ENCODE results near the gene BRD4.
A peak's percentile ranks its signal among the peaks of the same experiment; 100 is the strongest.

Gene BRD4

GRCh38 chr19:15289673-15290072 lies 42.7 kb downstream of the BRD4 start:
- no peak for DNase-seq (ENCODE audit: low spot score)

- peak; percentile 96 for DNase-seq (ENCODE audit: low spot score)
Measured at GRCh38 chr19:15288146-15288963, 44.0 kb downstream of the BRD4 start.

GRCh38 chr19:15287496-15287895 lies 44.8 kb downstream of the BRD4 start:
- DNase-seq (ENCODE audit: low spot score) = no peak

GRCh38 chr19:15286688-15287365 lies 45.5 kb downstream of the BRD4 start:
- DNase-seq (ENCODE audit: low spot score) = no peak

GRCh38 chr19:15285896-15286591 lies 46.3 kb downstream of the BRD4 start:
- DNase-seq (ENCODE audit: low spot score) = peak; percentile 56

DNA sequence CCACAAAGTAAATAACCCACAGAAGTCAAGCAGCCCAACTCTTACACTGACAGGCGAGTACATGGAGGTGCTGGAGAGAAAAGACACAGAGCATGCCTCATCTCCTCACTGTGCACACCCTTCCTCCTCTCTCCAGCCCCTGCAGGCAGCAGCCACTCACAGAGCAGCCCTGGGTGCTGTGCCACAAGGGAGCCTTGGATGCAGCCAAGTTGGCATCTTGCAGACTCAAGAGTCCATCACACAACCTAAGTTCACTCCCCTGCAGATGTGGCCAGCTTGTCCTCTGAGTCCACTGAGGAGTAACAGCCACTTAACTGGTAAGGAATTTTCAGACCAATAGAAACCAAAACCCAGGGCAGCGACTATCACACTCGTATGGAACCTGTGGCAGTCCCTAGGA lies 47.4 kb downstream of the BRD4 start:
- DNase-seq (ENCODE audit: low spot score) = no peak

- no peak for DNase-seq (ENCODE audit: low spot score)
Measured at GRCh38 chr19:15284091-15284490, 48.2 kb downstream of the BRD4 start.

- DNase-seq (ENCODE audit: low spot score) = no peak
Measured at GRCh38 chr19:15283141-15283883, 49.0 kb downstream of the BRD4 start.

- no peak for DNase-seq (ENCODE audit: low spot score)
Measured at GRCh38 chr19:15282311-15282705, 50.0 kb downstream of the BRD4 start.

DNA sequence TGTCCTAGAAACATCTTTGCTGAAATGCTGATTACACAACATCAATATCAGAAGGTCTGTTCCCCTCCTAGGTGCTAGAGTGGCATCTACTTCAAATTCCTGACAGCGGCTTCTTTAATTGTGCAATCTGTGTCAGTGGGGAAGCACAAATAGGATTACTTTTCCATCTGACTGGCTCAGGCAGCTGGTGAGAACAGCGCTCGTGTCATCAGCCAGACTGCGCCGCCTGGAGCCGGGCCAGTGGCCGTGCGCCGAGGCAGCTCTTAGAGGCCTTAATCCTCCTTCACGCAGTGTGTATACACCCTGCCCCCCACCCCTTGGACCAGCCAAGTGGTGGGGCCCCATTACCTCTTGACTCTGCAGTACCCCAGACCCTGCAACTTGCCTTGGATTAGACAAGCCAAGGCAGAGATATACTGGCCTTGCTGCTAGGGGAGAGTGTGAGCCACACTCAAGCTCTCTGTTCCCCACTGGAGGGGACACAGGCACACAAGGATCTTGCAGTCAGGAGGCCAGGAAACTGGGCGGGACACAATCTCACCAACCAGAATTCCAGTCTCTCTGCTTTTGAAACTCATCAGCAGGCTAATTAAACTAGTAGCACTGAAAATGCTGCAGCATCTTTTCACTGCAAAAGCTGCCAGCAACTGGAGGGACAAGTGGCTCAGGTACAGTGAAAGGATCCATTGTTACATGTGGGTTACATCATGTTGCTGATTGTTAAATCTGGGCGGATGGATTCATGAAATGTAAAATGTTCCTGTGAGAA lies 51.2 kb downstream of the BRD4 start:
- DNase-seq (ENCODE audit: low spot score) = peak; percentile 90

DNA sequence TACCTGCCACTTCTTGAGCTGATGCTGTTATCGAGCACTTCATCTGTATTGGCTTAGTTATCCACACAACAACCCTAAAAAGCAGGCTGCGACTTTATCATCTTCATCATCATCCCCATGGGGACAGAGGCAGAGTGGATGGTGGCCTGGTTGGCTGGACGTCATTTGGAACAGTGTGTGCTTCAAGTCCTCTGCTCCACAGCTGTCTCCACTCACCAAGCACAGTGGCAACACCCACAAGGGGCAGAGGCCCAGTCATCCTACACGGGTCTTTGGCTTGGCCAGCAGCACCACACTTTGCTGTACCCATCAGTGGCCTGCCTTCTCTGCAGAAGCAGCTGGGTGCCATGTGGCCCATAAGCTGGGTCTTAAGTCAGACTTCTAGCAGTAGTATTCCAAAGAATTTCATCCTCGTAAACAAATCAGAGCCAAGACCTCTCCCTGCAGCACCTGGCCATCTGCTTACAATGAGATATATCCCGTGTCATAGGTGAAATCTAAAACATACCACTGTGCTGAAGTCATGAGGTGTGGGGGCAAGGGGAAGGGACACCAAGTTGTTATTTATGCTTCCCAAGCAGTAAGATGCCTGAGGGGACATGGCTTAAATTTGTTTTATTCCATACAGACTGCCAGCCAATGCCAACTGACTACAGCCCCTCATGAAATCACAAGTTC lies 52.2 kb downstream of the BRD4 start:
- DNase-seq (ENCODE audit: low spot score) = no peak

DNA sequence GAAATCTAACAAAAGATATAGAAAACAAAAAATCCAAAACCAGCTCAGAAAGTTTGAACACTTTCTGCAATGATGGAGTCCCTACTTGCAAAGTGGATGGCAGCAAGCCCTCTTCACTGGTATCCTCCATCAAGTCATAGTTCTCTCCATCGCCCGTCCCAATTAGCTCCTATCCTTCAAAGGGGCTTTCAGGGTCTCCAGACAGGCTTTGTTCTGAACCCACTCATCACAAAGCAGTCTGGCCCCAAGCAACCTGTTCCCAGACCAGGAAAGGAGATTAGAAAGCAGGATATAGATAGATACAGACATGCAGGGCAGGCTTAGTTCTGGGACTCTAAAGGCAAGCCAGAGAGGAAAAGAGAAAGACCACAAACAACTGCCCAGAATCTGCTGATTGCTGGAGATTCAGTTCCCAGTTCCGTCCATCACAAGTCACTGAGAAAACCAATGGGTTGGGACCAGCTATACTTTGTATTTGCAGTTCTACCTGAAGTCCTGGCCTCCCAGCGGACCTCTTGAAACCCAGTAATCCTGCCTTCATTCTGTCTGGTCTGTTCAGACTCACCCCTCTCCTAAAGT lies 52.9 kb downstream of the BRD4 start:
- no peak for DNase-seq (ENCODE audit: low spot score)

DNA sequence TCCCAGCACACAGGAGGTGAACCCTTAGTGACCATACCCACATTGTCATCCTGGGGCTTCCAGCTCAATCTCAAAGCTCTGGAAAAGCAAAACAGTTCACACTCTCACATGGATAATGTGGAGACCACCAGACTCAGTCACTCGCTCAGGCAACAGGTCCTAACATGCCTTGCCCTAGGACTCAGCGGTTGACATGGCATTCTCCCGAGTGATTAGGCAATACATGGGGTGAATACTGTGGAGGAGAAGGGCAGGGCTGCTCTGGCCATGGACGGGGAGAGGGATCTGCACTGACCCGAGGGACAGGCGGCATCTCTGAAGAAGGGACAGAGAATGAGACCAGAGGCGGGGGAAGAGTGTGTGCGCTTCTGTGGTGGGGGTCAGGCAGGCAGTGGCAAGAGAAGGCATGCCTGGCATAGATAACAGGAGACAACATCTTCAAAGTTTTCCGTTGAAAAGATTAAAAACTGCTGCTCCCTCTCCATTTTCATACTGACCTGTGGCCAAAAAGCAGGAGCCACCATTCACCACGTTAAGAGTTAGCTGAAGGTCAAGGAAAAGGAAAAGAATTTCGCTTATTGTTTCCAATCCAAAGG lies 55.6 kb downstream of the BRD4 start:
- no peak for DNase-seq (ENCODE audit: low spot score)

- no peak for DNase-seq (ENCODE audit: low spot score)
Measured at GRCh38 chr19:15274477-15274876, 57.9 kb downstream of the BRD4 start.

DNA sequence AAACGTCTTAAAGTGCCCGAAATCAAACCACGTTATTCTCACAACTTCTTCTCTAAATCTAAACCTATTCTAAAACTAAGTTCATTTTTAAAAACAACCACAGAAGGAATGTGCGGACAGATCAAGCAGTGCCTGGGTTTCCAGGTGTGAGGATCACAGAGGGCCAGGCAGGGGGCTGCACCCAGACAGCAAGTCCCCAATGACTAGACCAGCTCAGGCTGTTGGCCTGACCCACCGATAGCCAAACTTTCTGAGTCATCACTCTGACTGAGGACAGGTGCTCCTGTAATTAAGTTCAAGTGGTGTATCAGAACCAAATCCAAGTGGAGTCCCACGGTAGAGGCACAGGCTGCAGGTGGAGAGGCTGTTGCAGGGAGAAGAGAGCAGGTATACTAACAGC lies 62.5 kb downstream of the BRD4 start:
- DNase-seq (ENCODE audit: low spot score) = no peak

- DNase-seq (ENCODE audit: low spot score) = no peak
Measured at GRCh38 chr19:15268928-15269253, 63.4 kb downstream of the BRD4 start.

DNA sequence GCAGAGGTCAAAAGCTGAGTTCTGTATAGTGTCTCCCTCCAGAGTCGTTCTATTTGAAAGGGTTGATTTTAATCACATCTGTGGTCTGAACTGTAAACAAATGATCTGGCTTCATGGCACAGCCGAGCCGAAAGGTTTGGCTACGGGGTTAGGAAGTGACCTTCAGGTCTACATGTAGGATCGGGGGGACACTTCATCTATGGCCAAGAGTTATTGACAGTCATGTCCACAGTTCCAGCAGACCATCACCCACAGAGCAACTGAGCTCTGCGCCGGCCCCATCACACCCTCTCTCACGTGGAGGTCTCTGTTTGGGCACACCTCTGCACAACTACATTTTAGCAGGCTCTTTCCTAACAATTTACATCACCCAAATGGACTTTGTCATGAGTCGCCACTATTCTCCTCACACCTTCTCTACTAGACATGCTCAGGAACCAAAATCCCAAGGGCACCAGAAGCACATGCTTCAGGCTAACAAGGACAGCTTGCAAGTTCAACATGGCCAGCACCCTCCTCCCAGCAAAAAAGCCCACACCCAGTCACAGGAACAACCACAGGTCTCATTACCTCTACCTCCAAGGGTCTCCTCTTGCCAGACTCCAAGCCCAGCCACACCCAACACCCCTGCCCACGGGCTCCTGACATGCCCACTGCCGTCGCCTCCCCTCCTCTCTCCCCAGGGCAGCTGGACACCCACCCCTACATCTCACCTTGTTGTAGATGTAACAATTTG lies 64.0 kb downstream of the BRD4 start:
- no peak for DNase-seq (ENCODE audit: low spot score)

DNA sequence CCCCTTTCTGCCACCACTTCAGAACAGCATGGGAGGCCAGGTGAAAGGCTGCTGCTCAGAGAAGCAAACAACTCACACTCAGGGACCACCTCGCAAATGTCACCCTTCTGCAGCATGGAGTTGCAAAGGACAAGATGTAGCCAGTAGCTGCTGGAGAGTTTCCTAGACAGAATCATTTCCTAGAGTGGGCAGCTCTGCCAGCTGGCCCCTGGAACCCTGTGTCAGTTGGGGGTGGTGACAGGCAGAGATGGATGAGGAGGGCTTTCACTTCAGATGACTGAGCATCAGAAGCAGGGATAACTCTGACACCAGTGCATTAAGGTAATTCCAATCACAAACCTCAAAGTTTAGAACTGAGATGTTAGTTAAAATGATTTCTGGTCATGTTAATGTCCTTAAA lies 65.7 kb downstream of the BRD4 start:
- DNase-seq (ENCODE audit: low spot score) = no peak

DNA sequence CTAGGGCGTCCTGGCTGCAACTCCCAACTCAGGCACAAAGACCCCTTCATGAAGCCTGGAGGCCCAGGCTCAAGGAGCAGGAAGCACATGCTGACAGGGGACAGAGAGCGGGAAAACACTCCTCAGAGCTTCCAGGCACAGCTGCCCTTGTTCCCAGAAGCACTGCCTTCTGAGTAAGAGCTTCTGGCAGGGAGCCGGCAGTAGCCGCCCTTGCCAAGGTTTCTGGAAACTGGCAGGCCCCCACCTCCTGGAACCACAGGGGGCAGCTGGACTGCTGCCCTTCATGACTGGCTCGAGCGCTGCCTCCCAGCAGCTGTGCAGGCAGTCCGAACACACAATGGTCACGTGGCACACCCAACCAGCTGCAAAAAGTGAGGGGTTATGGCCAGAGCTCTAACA lies 66.5 kb downstream of the BRD4 start:
- DNase-seq (ENCODE audit: low spot score) = peak; percentile 92

All from Ammon's horn (tissue), 1 donor.